Measurements from ENCODE around the gene PDE4A. TPM values are rescaled to one million over a fixed set of nuclear protein-coding genes. Genes with fewer than 3 reads are reported as not detected.

Gene PDE4A
- total RNA-seq, 2 donors from 2014 or later = 14.5 to 15.1 TPM

GRCh38 chr19:10417541-10418234 is 2.6 kb upstream of the PDE4A start:
- TF ChIP-seq POLR2AphosphoS5 (IDR thresholded peaks at IDR 0.05) (no peak), POLR2A (IDR thresholded peaks at IDR 0.05) (no peak), CTCF (IDR thresholded peaks at IDR 0.05) (no peak)
- H3K27me3 ChIP-seq (replicated peaks; ENCODE audit: insufficient read depth) = peaks cover 30% of the 10 kb centered on the region
- peaks cover 13% of the 10 kb centered on the region for H3K4me1 ChIP-seq (replicated peaks)
- DNase-seq (ENCODE audit: low spot score) = no peak
- intact Hi-C loops (cut with DNase I) = no loop called here
- H3K9me3 ChIP-seq = no peaks in the 10 kb centered on the region
- 3% methylated on average over 29 of the region's 30 CpGs for WGBS
- H3K36me3 ChIP-seq = no peaks in the 10 kb centered on the region
- H3K27ac ChIP-seq = no peak overlapping the region
- no peak overlapping the region for H3K4me3 ChIP-seq

DNA sequence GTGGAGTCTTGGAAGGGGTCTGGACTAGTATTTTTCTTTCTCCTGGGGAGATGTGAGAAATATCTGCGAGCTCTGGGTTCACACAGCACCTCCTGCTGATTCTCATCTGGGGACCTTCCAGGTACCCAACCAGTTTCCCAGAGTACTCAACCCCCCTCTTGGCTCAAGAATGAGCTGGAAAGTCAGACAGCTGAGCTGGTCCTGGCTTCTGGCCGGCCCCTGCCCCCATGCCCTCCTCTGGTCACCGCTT is 2.2 kb upstream of the PDE4A start:
- no peak overlapping the region for H3K4me3 ChIP-seq
- H3K27ac ChIP-seq = no peak overlapping the region
- no peaks in the 10 kb centered on the region for H3K9me3 ChIP-seq
- peaks cover 13% of the 10 kb centered on the region for H3K4me1 ChIP-seq (replicated peaks)
- 6% methylated on average over 3 of the region's 3 CpGs for WGBS
- no peak for DNase-seq (ENCODE audit: low spot score)
- peaks cover 30% of the 10 kb centered on the region for H3K27me3 ChIP-seq (replicated peaks; ENCODE audit: insufficient read depth)
- no peak for TF ChIP-seq POLR2A (IDR thresholded peaks at IDR 0.05)
- no peak for TF ChIP-seq CTCF (IDR thresholded peaks at IDR 0.05)
- no peak for TF ChIP-seq POLR2AphosphoS5 (IDR thresholded peaks at IDR 0.05)
- H3K36me3 ChIP-seq = no peaks in the 10 kb centered on the region
- intact Hi-C loops (cut with DNase I) = no loop called here

DNA sequence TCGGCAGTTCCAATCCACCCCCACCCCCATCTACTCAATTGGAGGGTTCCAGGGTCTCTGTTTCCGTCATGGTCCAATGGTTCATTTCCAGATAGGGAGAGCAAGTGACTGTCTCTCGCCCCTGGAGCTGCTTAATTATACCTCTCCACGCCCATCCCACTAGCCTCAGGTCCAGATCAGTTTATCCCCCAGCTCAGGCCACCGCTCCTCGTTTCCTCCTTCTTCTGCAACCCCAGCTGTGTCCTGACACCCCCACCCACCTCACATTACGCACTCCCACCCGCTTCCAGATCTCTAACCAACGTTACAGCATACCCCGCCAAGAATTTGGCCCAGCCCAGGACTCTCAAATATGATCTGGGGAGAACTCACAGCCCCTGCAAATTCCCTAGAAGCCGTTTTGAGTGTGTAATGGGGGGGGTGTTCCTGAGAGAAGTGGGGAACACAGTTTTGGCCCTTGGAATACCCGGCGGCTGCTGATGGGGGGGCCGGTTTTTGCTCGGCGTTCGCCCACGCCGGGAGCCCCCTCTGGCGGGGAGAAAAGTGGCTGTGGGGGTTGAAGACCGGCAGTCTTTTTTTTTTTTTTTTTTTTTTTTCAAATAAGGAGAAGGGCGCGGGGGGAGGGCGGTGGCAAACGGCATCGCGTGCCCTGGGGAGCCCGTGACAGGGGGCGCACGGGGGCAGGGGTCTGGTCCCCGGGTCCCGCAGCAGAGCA is 1.7 kb upstream of the PDE4A start:
- intact Hi-C loops (cut with DNase I) = no loop called here
- H3K4me3 ChIP-seq = no peak overlapping the region
- no peak overlapping the region for H3K27ac ChIP-seq
- no peak for DNase-seq (ENCODE audit: low spot score)
- peaks cover 30% of the 10 kb centered on the region for H3K27me3 ChIP-seq (replicated peaks; ENCODE audit: insufficient read depth)
- peaks cover 13% of the 10 kb centered on the region for H3K4me1 ChIP-seq (replicated peaks)
- no peaks in the 10 kb centered on the region for H3K9me3 ChIP-seq
- no peaks in the 10 kb centered on the region for H3K36me3 ChIP-seq
- no peak for TF ChIP-seq POLR2A (IDR thresholded peaks at IDR 0.05)
- no peak for TF ChIP-seq CTCF (IDR thresholded peaks at IDR 0.05)
- no peak for TF ChIP-seq POLR2AphosphoS5 (IDR thresholded peaks at IDR 0.05)
- WGBS = 2% methylated on average over 24 of the region's 32 CpGs

DNA sequence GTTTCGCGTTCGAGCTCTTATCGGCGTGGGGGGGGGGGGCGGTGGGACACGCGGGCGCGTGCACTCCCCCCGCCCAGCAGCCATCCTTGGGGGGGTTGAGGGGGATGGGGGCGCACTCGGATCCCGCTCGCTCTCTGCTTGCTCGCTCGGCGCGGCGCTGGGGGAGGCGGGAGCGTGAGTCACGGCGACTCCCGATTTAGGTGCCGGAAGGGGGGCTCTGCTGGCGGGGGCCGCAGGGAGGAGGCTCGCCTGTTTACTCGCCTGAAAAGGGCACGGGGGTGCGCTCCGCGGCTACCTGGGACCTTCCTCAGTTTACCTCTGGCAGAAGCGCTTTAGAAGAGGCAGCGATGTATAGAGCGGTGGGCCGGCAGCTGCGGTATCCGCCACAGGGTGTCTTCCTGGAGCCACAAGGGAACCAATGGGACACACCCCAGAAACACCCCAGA is 1.1 kb upstream of the PDE4A start:
- peaks cover 30% of the 10 kb centered on the region for H3K27me3 ChIP-seq (replicated peaks; ENCODE audit: insufficient read depth)
- TF ChIP-seq POLR2A (IDR thresholded peaks at IDR 0.05) = no peak
- no peak for TF ChIP-seq POLR2AphosphoS5 (IDR thresholded peaks at IDR 0.05)
- TF ChIP-seq CTCF (IDR thresholded peaks at IDR 0.05) = no peak
- peaks cover 13% of the 10 kb centered on the region for H3K4me1 ChIP-seq (replicated peaks)
- DNase-seq (ENCODE audit: low spot score) = no peak
- no peaks in the 10 kb centered on the region for H3K9me3 ChIP-seq
- 1% methylated on average over 29 of the region's 40 CpGs for WGBS
- H3K36me3 ChIP-seq = no peaks in the 10 kb centered on the region
- intact Hi-C loops (cut with DNase I) = no loop called here
- no peak overlapping the region for H3K27ac ChIP-seq
- no peak overlapping the region for H3K4me3 ChIP-seq
